Liver (tissue), 9 donors: ENCODE results near the gene SPIN1. TPM values are rescaled to one million over a fixed set of nuclear protein-coding genes. Genes with fewer than 3 reads are reported as not detected.

Experiments used
- DNase-seq: peaks from one replicate; pipeline ENCODE4 v3.0.0-alpha.2; 2017; ENCODE audit warnings: low spot score
- H3K27ac ChIP-seq, 2 donors: one replicate each; pipeline ENCODE4 v1.7.0; 2013; ENCODE audit warnings: inconsistent platforms in 2 of 2, low read length in 2 of 2, control low read depth in 1 of 2, low read depth in 1 of 2, mild to moderate bottlenecking in 1 of 2
- H3K27me3 ChIP-seq, 4 donors: one replicate each; pipeline versions ENCODE4 v1.6.1 to v1.7.0; 2013; ENCODE audit warnings: low read length in 3 of 4, inconsistent platforms in 1 of 4, mild to moderate bottlenecking in 1 of 4, moderate library complexity in 1 of 4; ENCODE audit not compliant: control insufficient read depth in 4 of 4, insufficient read depth in 4 of 4
- H3K36me3 ChIP-seq, 4 donors: one replicate each; pipeline versions ENCODE4 v1.6.1 to v1.7.0; 2013; ENCODE audit warnings: low read length in 3 of 4, mild to moderate bottlenecking in 3 of 4, low read depth in 1 of 4, moderate library complexity in 1 of 4; ENCODE audit not compliant: control insufficient read depth in 4 of 4, insufficient read depth in 3 of 4
- H3K4me1 ChIP-seq, 4 donors: one replicate each; pipeline versions ENCODE4 v1.6.1 to v1.7.0; 2013; ENCODE audit warnings: low read length in 3 of 4, mild to moderate bottlenecking in 3 of 4, moderate library complexity in 1 of 4; ENCODE audit not compliant: control insufficient read depth in 4 of 4, insufficient read depth in 4 of 4
- H3K4me3 ChIP-seq, 3 donors: one replicate each; pipeline versions ENCODE4 v1.6.1 to v1.7.0; 2013; ENCODE audit warnings: low read length in 3 of 3, control low read depth in 1 of 3, low read depth in 1 of 3, mild to moderate bottlenecking in 1 of 3
- H3K9ac ChIP-seq, 2 donors: one replicate each; pipeline ENCODE4 v1.7.0; 2013; ENCODE audit warnings: low read length in 2 of 2, mild to moderate bottlenecking in 2 of 2, moderate library complexity in 2 of 2, control low read depth in 1 of 2, low read depth in 1 of 2
- H3K9me3 ChIP-seq, 4 donors: one replicate each; pipeline versions ENCODE4 v1.6.1 to v1.7.0; 2013; ENCODE audit warnings: low read length in 3 of 4; ENCODE audit not compliant: control insufficient read depth in 4 of 4
- CTCF ChIP-seq: fragments of 150-350 bp; IDR thresholded peaks from 2 replicates; pipeline ENCODE4 v1.5.1; 2017; ENCODE audit warnings: improper control_type of control experiment, low read depth, low read length; ENCODE audit not compliant: missing input control
- EGR1 ChIP-seq, 2 donors: IDR thresholded peaks; 2 replicates each; pipeline ENCODE4 v1.6.1; 2016 to 2018; ENCODE audit warnings: antibody characterized with exemption in 2 of 2, low read depth in 2 of 2
- FOXA1 ChIP-seq: IDR thresholded peaks from 2 replicates; pipeline ENCODE4 v1.6.1; 2016; ENCODE audit warnings: antibody characterized with exemption
- FOXA2 ChIP-seq: IDR thresholded peaks from 2 replicates; pipeline ENCODE4 v1.6.1; 2016; ENCODE audit warnings: antibody characterized with exemption
- GABPA ChIP-seq, 2 donors: IDR thresholded peaks in 1 of 2; conservative IDR thresholded peaks in 1 of 2; 2 replicates each; pipeline ENCODE4 v1.6.1; 2016; ENCODE audit warnings: antibody characterized with exemption in 2 of 2, mild to moderate bottlenecking in 1 of 2, moderate library complexity in 1 of 2
- HNF4A ChIP-seq, 2 donors: conservative IDR thresholded peaks; 2 replicates each; pipeline ENCODE4 v1.6.1; 2016; ENCODE audit warnings: antibody characterized with exemption in 2 of 2, mild to moderate bottlenecking in 2 of 2
- HNF4G ChIP-seq: IDR thresholded peaks from 2 replicates; pipeline ENCODE4 v1.6.1; 2016; ENCODE audit warnings: antibody characterized with exemption
- JUND ChIP-seq, 2 donors: IDR thresholded peaks; 2 replicates each; pipeline ENCODE4 v1.6.1; 2016; ENCODE audit warnings: antibody characterized with exemption in 2 of 2
- MAX ChIP-seq: IDR thresholded peaks from 2 replicates; pipeline ENCODE4 v1.6.1; 2016; ENCODE audit warnings: antibody characterized with exemption
- NR2F2 ChIP-seq: IDR thresholded peaks from 2 replicates; pipeline ENCODE4 v1.6.1; 2016; ENCODE audit warnings: antibody characterized with exemption
- RAD21 ChIP-seq, 2 donors: IDR thresholded peaks; 2 replicates each; pipeline ENCODE4 v1.6.1; 2016; ENCODE audit warnings: antibody characterized with exemption in 2 of 2, mild to moderate bottlenecking in 2 of 2
- REST ChIP-seq: IDR thresholded peaks from 2 replicates; pipeline ENCODE4 v1.6.1; 2016; ENCODE audit warnings: antibody characterized with exemption, mild to moderate bottlenecking
- RXRA ChIP-seq, 2 donors: IDR thresholded peaks; 2 replicates each; pipeline ENCODE4 v1.6.1; 2017 to 2018; ENCODE audit warnings: antibody characterized with exemption in 2 of 2, mild to moderate bottlenecking in 1 of 2
- TAF1 ChIP-seq: conservative IDR thresholded peaks from 2 replicates; pipeline ENCODE4 v1.6.1; 2016; ENCODE audit warnings: antibody characterized with exemption, mild to moderate bottlenecking
- YY1 ChIP-seq: IDR thresholded peaks from 2 replicates; pipeline ENCODE4 v1.6.1; 2016; ENCODE audit warnings: antibody characterized with exemption, mild to moderate bottlenecking
- WGBS: extraction: QIAGEN DNeasy Blood & Tissue Kit; methylation state at CpG from one replicate; pipeline ENCODE4 v1.1.7; 2013; 5-methylcytosine and 5-hydroxymethylcytosine counted together
- polyA plus RNA-seq, 2 donors: library from polyadenylated mRNA; stranded (reverse) in 1 of 2; unstranded in 1 of 2; fragments of 200-250 nt in 1 of 2; fragments of >200 nt in 1 of 2; fragmentation: Nextera tagmentation in 1 of 2; extraction: Ambion mirVana in 1 of 2; gene quantifications; one replicate each; pipeline versions ENCODE4 v1.2.1 to v1.2.3, GENCODE V29; 2013 to 2015
- total RNA-seq, 2 donors: library from RNA; depleted of rRNA; stranded (reverse); fragments of >200 nt; gene quantifications; one replicate each; pipeline ENCODE4 v1.2.3, GENCODE V29; 2014
- donor health status: healthy.
- donor health status: healthy.
- donor health status: healthy.
- donor health status: healthy.
- donor health status: healthy.

SPIN1 gene
- total and polyA plus RNA-seq, 4 donors = 9.0 to 30.3 (median 18.6) TPM

GRCh38 chr9:88373045-88373444 is 15.2 kb upstream of the SPIN1 start:
- 76% methylated on average over 5 of the region's 5 CpGs for WGBS

GRCh38 chr9:88378317-88378716 is 9.9 kb upstream of the SPIN1 start:
- H3K27me3 ChIP-seq = no peaks in the 10 kb centered on the region
- H3K9me3 ChIP-seq = peaks cover 0 to 4% (median 1%) of the 10 kb centered on the region in 4 donors
- H3K9ac ChIP-seq = no peak overlapping the region
- no peaks in the 10 kb centered on the region for H3K4me1 ChIP-seq
- no peak for DNase-seq
- H3K36me3 ChIP-seq = no peaks in the 10 kb centered on the region
- 67% methylated on average over 2 of the region's 2 CpGs for WGBS
- no peak overlapping the region for H3K4me3 ChIP-seq
- H3K27ac ChIP-seq = no peak overlapping the region
- TF ChIP-seq CTCF (peak; percentile 7), YY1 (no peak), NR2F2 (no peak), RXRA (IDR thresholded peaks at IDR 0.05) (no peak), REST (no peak), RAD21 (IDR thresholded peaks at IDR 0.05) (peak in 1 of 2 donors; percentile 15), HNF4A (conservative IDR thresholded peaks at IDR 0.05) (no peak)

More at GRCh38 chr9:88373045-88373444, 15.2 kb upstream of the SPIN1 start:
- TF ChIP-seq RXRA (IDR thresholded peaks at IDR 0.05) (no peak), TAF1 (no peak), HNF4A (conservative IDR thresholded peaks at IDR 0.05) (no peak), JUND (IDR thresholded peaks at IDR 0.05) (no peak), HNF4G (no peak), MAX (no peak), CTCF (no peak), NR2F2 (no peak), EGR1 (IDR thresholded peaks at IDR 0.05; ENCODE audit: low read depth in 2 of 2) (no peak), GABPA (IDR thresholded peaks at IDR 0.05 in 1 of 2, conservative IDR thresholded peaks at IDR 0.05 in 1 of 2) (no peak), YY1 (no peak), FOXA2 (no peak), FOXA1 (no peak)
- Histone ChIP-seq H3K4me3 (no peak overlapping the region), H3K9ac (no peak overlapping the region), H3K9me3 (peaks cover 0 to 4% (median 1%) of the 10 kb centered on the region in 4 donors), H3K36me3 (no peaks in the 10 kb centered on the region), H3K4me1 (no peaks in the 10 kb centered on the region), H3K27ac (no peak overlapping the region), H3K27me3 (no peaks in the 10 kb centered on the region)
- no peak for DNase-seq
